Hematopoietic multipotent progenitor cell (in vitro differentiated cells): ENCODE results near the gene NKIRAS1. TPM values are rescaled to one million over a fixed set of nuclear protein-coding genes. Genes with fewer than 3 reads are reported as not detected.

Experiments used
- total RNA-seq: library from RNA; depleted of rRNA; stranded (reverse); fragments of >200 nt; gene quantifications from one replicate; pipeline ENCODE4 v1.2.3, GENCODE V29; 2012

NKIRAS1 gene
- total RNA-seq, 1 donor, result 2.7 TPM

Other genes with a start within 250 kb of the NKIRAS1 start
- gene UBE2E1, start 111.0 kb downstream of the NKIRAS1 start, total RNA-seq, result 44.2 TPM
- gene RPL15, start 142 bp upstream of the NKIRAS1 start, total RNA-seq, result 6,485 TPM
- gene NR1D2, start 28.3 kb upstream of the NKIRAS1 start, total RNA-seq, result 10.8 TPM